ENCODE measurements around the gene SMPD3.

The SMPD3 gene

GRCh38 chr16:68353366-68353765 lies 94.9 kb downstream of the SMPD3 start:
- DNase-seq = no peak

GRCh38 chr16:68351991-68352431 lies 96.3 kb downstream of the SMPD3 start:
- DNase-seq = no peak

- no peak for DNase-seq
Observed at GRCh38 chr16:68351463-68351862, 96.8 kb downstream of the SMPD3 start.

- DNase-seq = no peak
Observed at GRCh38 chr16:68350813-68351350, 97.4 kb downstream of the SMPD3 start.

- no peak for DNase-seq
Observed at GRCh38 chr16:68349838-68350410, 98.4 kb downstream of the SMPD3 start.

- DNase-seq = no peak
Observed at GRCh38 chr16:68348639-68349445, 99.5 kb downstream of the SMPD3 start.

- no peak for DNase-seq
Observed at GRCh38 chr16:68347605-68348004, 100.7 kb downstream of the SMPD3 start.

GRCh38 chr16:68346892-68347480 lies 101.3 kb downstream of the SMPD3 start:
- DNase-seq = no peak

- no peak for DNase-seq
Observed at GRCh38 chr16:68345958-68346635, 102.2 kb downstream of the SMPD3 start.

GRCh38 chr16:68345351-68345810 lies 102.9 kb downstream of the SMPD3 start:
- no peak for DNase-seq

GRCh38 chr16:68344252-68344651 lies 104.1 kb downstream of the SMPD3 start:
- DNase-seq = no peak

- no peak for DNase-seq
Observed at GRCh38 chr16:68343137-68343536, 105.2 kb downstream of the SMPD3 start.

GRCh38 chr16:68342620-68343019 lies 105.7 kb downstream of the SMPD3 start:
- DNase-seq = no peak

- DNase-seq = no peak
Observed at GRCh38 chr16:68339214-68339613, 109.1 kb downstream of the SMPD3 start.

GRCh38 chr16:68338326-68339119 lies 109.8 kb downstream of the SMPD3 start:
- no peak for DNase-seq

GRCh38 chr16:68335175-68335574 lies 113.1 kb downstream of the SMPD3 start:
- DNase-seq = no peak

- peak in 1 of 2 donors; percentile 11 for DNase-seq
Observed at GRCh38 chr16:68332411-68333121, 115.7 kb downstream of the SMPD3 start.

- no peak for DNase-seq
Observed at GRCh38 chr16:68331879-68332410, 116.4 kb downstream of the SMPD3 start.

GRCh38 chr16:68328860-68329390 lies 119.4 kb downstream of the SMPD3 start:
- DNase-seq = no peak

GRCh38 chr16:68328151-68328859 lies 120.0 kb downstream of the SMPD3 start:
- peak; percentile 79 to 84 for DNase-seq

Measured in CD4-positive, alpha-beta T cell treated with Interleukin-1 beta for 1 hour (primary cell).